ENCODE results near the gene NQO2.
A peak's percentile ranks its signal among the peaks of the same experiment; 100 is the strongest.
"Not testable (repeated sequence)": the region's sequence is repeated elsewhere in the genome, so short reads cannot be mapped to it uniquely, and the experiment has no call there.

The NQO2 gene

GRCh38 chr6:2989332-2990247 is 10.1 kb upstream of the NQO2 start:
- peak; percentile 96 for DNase-seq (ENCODE audit: low spot score)

GRCh38 chr6:2990248-2990931 is 9.3 kb upstream of the NQO2 start:
- no peak for DNase-seq (ENCODE audit: low spot score)

DNA sequence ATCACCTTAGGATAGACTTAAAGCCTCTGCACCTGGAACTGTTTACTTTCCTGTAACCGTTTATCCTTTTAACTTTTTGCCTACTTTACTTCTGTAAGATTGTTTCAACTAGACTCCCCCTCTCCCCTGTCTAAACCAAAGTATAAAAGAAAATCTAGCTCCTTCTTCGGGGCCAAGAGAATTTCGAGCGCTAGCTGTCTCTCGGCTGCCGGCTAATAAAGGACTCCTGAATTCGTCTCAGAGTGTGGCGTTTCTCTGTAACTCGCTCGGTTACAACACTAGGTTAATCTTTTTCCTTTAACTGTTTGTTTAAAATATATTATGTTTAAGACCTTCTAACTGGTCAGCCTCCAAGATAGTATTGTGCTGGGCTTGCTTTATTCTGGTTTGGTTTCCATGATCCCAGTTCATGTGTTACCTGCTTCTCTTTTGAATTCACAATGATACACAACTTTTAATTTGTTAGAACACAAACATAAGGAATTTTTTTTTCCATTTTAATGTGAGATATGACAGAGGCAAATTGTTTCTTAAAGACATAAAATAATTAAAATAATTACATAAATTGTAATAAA is 8.7 kb upstream of the NQO2 start:
- peak; percentile 75 for DNase-seq (ENCODE audit: low spot score)

DNA sequence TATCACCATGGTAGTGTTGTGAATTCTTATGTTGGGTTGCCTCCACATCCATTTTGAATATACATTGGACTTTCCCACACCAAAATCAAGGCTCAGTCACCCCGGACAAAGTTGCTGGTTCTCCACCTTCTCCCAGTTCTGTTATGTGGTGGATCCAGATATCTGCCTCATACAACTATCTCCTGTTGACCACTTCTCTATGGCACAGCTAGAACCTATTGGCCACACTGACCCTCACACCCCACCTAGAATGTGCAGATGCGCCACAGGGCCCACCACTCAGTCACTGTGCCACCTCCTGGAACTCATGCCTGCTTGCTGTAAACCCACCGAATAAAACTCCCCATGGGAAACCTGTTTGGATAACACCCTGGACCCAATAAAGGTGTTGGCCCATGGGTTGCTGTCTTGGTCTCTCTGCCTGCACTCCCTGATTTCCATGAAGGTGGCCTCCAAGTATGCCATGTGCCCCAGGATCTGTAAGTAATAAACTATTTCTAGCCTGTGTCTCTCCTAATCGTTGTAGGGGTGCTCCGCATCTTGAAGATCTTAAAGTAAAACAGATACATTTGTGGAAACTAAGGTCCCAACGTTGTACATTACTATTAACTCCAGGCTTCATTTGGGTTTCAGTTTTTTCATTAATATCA is 7.2 kb upstream of the NQO2 start:
- DNase-seq (ENCODE audit: low spot score) = no peak

GRCh38 chr6:2993755-2994317 is 5.9 kb upstream of the NQO2 start:
- DNase-seq (ENCODE audit: low spot score) = no peak

DNA sequence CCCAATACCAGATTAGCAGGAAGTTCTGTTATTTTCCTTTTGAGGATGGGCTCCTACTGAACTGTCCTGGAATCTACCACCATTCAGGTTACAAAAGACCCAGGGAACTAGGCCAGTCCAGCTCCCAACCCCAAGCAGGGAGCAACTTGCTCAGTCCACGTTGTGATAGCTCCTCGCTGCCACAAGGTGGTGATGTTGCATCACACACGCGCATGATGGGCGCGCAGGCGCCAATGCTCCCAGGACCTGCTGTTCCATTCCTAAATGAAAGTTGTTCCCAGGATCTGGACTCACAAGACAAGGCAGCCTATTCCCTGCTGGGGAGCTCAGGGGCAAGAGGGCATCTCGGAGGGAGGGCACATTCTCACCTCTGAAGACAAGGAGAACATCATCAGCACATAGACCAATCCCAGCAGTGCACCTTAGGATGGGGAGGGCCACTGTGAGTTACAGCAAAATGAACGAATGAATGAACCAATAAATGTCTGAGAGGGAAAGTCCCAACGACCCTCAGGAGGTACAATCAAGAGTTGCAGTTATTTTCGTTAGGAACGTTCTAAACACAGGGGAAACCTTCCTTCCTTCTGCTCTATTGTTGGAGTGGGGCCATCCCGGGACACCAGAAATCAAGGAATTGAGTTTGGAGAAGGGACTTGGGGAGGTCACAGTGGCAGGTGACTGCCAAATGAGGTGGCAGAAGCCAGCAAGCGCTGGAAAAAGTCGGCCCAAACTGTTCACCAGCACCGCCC is 1.3 kb upstream of the NQO2 start:
- peak; percentile 49 for DNase-seq (ENCODE audit: low spot score)

DNA sequence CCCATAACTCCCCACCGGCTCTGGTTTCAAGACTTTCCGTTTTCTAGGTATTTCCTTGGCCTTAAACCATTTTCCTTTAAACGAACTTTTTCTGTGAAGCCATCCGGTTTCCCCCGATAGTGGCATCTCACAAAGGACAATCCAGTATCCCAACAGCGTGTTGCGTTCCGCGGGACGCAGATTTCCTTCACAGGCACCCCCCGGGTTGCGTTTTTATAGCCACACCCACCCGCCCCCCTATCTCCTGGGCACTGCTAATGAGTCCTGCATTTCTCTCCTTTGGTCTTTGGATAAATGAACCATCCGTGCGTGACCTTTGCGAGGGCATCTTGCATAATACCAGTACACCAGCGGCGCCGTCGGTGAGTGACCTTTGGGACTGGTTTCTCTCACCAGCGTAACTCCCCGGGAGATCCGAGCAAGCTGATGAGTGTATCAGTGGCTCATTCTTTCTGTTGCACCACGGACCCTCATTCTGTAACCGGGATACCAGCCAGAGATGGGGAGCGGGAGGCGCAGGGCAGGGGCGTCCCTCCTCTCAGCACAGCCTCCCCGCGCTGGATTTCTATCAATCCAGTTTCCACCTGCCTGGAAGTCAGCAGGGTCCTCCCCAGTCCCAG is 586 bp upstream of the NQO2 start:
- DNase-seq (ENCODE audit: low spot score) = no peak

DNA sequence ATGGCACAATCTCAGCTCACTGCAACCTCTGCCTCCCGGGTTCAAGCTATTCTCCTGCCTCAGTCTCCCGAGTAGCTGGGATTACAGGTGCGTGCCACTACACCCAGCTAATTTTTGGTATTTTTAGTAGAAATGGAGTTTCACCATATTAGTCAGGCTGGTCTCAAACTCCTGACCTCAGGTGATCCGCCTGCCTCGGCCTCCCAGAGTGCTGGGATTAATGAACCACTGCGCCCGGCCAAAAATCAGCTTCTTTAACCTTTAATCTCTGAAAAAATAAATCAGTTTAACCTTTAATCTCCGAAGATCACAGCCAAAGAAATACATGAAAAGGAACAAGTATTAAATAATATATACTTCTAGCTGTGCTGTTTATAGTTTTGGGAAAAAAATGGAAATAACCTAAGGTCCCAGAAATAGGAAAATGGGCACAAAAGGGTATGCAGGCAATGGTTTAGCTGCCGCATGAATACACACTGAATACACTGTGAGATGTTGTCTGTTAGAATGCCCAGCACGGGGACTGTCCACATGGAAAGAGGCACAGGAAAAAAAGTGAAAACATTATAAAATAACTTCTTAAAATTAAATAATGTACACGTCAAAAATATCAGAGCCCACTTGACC is 1.6 kb downstream of the NQO2 start:
- DNase-seq (ENCODE audit: low spot score) = no peak

GRCh38 chr6:3001773-3002293 is 2.1 kb downstream of the NQO2 start:
- peak; percentile 95 for DNase-seq (ENCODE audit: low spot score)

DNA sequence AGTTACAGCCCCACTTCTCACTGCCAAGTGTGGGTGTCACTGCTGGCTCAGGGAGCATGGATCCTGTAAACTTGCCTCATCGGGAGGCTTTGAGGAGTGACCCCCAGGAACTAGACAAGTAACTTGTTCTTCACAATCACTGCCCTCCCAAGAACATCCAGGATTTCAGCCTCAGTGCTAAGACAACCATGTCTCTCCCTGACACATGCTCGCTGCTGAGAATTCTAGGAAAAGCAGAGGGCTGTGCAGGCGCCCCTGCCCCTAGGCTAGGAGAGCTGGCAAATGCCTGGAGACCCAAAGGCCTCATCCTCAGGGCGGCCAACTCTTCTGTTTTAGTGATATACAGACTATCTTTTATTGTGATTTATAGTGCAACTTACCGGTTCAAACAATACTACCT is 3.5 kb downstream of the NQO2 start:
- DNase-seq (ENCODE audit: low spot score) = not testable (repeated sequence)

DNA sequence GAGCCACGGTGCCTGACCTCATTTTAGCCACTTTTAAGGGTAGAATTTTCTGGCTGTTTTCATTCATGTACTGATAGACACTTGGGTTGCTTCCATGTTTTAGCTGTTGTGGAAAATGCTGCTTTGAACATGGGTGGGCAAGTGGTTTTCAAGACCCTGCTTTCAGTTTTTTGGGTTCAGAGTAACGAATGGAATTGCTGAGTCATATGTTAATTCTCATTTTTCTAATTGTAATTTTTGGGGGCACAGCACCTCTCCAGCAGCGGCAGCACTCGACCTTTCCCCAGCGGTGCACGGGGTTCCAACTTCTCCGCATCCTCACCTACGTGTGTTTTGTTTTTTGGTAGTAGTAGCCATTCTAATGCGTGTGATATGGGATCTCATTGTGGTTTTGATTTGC is 5.4 kb downstream of the NQO2 start:
- DNase-seq (ENCODE audit: low spot score) = no peak

GRCh38 chr6:3005874-3006273 is 6.2 kb downstream of the NQO2 start:
- DNase-seq (ENCODE audit: low spot score) = no peak

DNA sequence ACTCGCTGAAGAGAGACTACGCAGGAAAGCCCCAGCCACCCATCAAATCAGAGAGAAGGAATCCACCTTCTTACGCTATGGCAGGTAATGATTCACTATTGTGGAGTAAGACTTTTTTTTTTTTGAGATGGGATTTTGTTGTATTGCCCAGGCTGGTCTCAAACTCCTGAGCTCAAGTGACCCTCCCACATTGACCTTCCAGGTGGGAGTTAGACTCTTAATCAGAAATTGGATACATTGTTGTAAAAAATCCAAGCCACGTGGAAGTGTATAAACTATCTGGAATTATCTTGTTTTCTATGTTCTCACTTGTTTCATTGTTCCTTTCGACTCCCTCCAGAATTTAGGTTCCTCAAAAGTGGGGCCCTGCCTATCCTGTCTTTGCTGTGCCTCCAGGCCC is 6.8 kb downstream of the NQO2 start:
- no peak for DNase-seq (ENCODE audit: low spot score)

- DNase-seq (ENCODE audit: low spot score) = no peak
Observed at GRCh38 chr6:3007571-3007970, 7.9 kb downstream of the NQO2 start.

- not testable (repeated sequence) for DNase-seq (ENCODE audit: low spot score)
Observed at GRCh38 chr6:3008712-3009265, 9.1 kb downstream of the NQO2 start.

DNA sequence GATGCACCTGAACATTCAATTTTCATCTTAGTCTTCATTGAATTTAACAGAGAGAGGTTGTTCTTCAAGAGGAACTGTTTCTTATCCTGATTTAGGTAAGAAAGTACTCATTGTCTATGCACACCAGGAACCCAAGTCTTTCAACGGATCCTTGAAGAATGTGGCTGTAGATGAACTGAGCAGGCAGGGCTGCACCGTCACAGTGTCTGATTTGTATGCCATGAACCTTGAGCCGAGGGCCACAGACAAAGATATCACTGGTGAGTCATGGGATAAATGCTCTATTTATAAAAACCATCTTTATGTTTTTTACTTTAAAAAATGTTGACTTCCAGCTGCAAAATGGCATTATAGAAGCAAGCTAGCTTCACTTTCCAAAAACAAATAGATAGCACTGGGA is 10.2 kb downstream of the NQO2 start:
- no peak for DNase-seq (ENCODE audit: low spot score)

GRCh38 chr6:3011158-3011557 is 11.5 kb downstream of the NQO2 start:
- DNase-seq (ENCODE audit: low spot score) = no peak

DNA sequence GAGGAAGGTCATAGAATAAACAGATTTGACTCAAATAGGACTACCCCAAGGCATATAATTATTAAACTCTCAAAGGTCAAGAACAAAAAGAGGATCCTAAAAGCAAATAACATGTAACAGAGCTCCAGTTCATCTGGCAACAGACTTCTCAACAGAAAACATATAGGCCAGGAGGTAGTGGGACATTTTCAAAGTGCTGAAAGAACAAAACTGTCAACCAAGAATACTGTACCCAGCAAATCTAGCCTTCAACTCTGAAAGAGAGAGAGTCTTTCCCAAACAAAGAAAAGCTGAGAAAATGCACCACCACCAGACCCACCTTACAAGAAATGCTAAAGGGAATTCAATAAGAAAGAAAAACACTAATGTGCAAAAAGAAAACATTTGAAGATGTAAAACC is 11.9 kb downstream of the NQO2 start:
- no peak for DNase-seq (ENCODE audit: low spot score)

DNA sequence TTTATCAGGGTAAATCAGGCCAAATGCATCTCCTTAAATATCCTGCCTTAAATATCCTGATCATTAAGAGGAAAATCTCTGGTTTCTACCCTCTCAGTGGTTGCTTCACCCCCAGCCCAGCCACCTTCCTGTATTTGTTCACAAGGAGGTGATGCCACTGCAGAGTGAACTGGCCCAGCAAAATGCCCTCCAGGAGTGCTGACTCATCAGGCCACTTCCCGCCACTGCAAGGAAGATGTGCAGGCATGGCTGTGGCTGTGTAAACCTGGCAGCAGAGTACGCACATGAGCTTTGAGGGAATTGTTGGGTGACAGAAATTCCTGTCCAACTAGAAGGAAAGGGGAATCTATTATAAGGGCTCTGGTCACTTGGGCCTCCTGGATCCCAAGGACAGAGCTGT is 13.8 kb downstream of the NQO2 start:
- no peak for DNase-seq (ENCODE audit: low spot score)

Measured in hematopoietic multipotent progenitor cell treated with erythropoietin and hydrocortisone succinate and interleukin-3 and kit ligand, for 17 days (in vitro differentiated cells).